Measurements from ENCODE around the gene YPEL2.

DNA sequence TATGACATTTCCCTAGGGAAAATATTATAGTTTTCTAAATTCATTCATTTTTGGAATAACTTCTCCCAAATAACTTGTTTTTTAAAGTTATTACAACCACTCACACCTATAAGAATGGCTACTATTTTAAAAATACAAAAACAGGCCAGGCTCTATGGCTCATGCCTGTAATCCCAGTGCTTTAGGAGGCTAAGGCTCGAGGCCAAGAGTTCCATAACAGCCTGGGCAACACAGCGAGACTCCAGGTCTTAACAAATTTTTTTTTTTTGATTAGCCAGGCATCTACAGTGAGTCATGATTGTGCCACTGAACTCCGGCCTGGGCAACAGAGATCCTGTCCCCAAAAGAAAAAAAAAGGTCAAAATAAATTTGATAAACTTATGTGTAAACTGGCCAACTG is 43.6 kb upstream of the YPEL2 start:
- TF ChIP-seq, protein P1, sequence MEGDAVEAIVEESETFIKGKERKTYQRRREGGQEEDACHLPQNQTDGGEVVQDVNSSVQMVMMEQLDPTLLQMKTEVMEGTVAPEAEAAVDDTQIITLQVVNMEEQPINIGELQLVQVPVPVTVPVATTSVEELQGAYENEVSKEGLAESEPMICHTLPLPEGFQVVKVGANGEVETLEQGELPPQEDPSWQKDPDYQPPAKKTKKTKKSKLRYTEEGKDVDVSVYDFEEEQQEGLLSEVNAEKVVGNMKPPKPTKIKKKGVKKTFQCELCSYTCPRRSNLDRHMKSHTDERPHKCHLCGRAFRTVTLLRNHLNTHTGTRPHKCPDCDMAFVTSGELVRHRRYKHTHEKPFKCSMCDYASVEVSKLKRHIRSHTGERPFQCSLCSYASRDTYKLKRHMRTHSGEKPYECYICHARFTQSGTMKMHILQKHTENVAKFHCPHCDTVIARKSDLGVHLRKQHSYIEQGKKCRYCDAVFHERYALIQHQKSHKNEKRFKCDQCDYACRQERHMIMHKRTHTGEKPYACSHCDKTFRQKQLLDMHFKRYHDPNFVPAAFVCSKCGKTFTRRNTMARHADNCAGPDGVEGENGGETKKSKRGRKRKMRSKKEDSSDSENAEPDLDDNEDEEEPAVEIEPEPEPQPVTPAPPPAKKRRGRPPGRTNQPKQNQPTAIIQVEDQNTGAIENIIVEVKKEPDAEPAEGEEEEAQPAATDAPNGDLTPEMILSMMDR (IDR thresholded peaks at IDR 0.05; ENCODE audit: low read depth, low read length) = no peak
- TF ChIP-seq EZH2phosphoT487 (IDR thresholded peaks at IDR 0.05; ENCODE audit: low read depth) = no peak

Data from OCI-LY3 (cell line).